Large intestine (tissue), 3 donors: ENCODE results near the gene UNC13D. TPM values are rescaled to one million over a fixed set of nuclear protein-coding genes. Genes with fewer than 3 reads are reported as not detected.

Experiments
- DNase-seq, 2 donors: peaks; one replicate each; pipeline versions ENCODE4 v3.0.0 to v3.0.0-alpha.2; 2013
- H3K27ac ChIP-seq: one replicate; pipeline ENCODE4 v1.5.1; 2013; ENCODE audit warnings: low read length
- H3K27me3 ChIP-seq: 2 replicates; pipeline ENCODE4 v1.6.1; 2013; ENCODE audit warnings: low read length; ENCODE audit not compliant: control insufficient read depth, insufficient read depth
- H3K36me3 ChIP-seq: 2 replicates; pipeline ENCODE4 v1.6.1; 2013; ENCODE audit warnings: low read length; ENCODE audit not compliant: control insufficient read depth, insufficient read depth
- H3K4me1 ChIP-seq: one replicate; pipeline ENCODE4 v1.6.1; 2013; ENCODE audit warnings: low read length; ENCODE audit not compliant: control insufficient read depth, insufficient read depth
- H3K4me3 ChIP-seq: one replicate; pipeline ENCODE4 v1.5.1; 2013; ENCODE audit warnings: low read length
- H3K9me3 ChIP-seq: one replicate; pipeline ENCODE4 v1.6.1; 2013; ENCODE audit warnings: mild to moderate bottlenecking, low read depth, low read length, moderate library complexity; ENCODE audit not compliant: control insufficient read depth
- WGBS: methylation state at CpG from one replicate; pipeline ENCODE4 v1.1.5; 2013; ENCODE audit warnings: low lambda C conversion rate; ENCODE audit not compliant: insufficient coverage; 5-methylcytosine and 5-hydroxymethylcytosine counted together
- polyA plus RNA-seq: library from polyadenylated mRNA; unstranded; fragments of 120-200 nt; gene quantifications from one replicate; pipeline ENCODE4 v1.2.1, GENCODE V29; 2013

UNC13D gene
- polyA plus RNA-seq, 1 donor, result 55.8 TPM

DNA sequence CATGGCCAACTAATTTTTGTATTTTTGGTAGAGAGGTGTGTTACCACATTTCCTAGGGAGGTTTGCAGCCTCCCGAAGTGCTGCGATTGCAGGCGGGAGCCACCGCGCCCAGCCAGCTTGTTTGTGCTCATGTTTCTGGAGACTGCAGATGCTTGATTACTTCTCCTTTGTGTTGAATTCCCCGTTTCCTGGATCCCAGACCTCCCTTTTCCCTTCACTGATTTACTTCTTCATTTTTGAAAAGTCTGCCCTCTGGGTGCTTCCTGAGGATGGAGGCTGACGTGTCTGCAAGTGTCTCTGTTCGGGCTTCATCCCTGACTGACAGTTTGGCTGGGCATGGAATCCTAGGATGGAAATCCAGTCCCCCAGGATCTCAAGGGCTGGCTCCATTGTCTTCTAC lies 41.2 kb upstream of the UNC13D start:
- Histone ChIP-seq H3K27me3 (no peaks in the 10 kb centered on the region), H3K4me1 (no peaks in the 10 kb centered on the region), H3K9me3 (no peaks in the 10 kb centered on the region), H3K27ac (no peak overlapping the region), H3K36me3 (peaks cover 12% of the 10 kb centered on the region), H3K4me3 (no peak overlapping the region)
- no peak for DNase-seq
- WGBS, result 100% methylated on average over 1 of the region's 8 CpGs

DNA sequence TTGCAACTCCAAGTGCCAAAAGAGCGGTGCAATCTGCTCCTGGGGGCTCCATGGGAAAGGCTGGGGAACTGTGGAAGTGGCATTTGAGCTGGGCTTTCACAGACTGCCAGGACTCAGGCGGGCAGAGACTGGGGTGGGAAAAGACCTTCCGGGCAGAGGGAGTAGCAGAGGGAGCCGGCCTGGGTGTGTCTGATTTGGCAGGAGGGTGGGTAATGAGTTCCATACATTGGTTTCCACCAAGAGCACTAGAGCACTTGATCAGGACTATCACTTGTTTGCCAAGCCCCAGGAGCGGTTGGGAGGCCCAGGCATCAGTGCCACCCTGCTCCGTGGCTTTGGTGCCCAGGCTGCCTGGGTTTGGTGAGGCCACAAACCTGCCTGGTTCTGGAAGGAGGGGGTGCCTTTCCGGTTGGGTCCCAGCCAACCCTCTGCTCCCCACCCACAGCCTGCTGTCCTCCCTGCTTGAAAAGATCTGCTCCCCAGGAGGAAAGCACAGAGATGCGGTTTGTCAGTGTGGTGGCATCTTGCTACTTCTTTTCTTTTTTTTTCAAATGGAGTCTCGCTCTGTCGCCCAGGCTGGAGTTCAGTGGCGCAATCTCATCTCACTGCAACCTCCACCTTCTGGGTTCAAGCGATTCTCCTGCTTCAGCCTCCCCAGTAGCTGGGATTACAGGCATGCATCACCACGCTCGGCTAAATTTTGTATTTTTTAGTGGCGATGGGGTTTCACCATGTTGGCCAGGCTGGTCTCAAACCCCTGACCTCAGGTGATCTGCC lies 37.7 kb upstream of the UNC13D start:
- Histone ChIP-seq H3K9me3 (no peaks in the 10 kb centered on the region), H3K27ac (no peak overlapping the region), H3K4me3 (no peak overlapping the region), H3K36me3 (no peaks in the 10 kb centered on the region), H3K27me3 (peaks cover 7% of the 10 kb centered on the region), H3K4me1 (peaks cover 8% of the 10 kb centered on the region)
- WGBS, result no CpG with 5 or more reads among the region's 15 CpGs
- DNase-seq, result no peak

DNA sequence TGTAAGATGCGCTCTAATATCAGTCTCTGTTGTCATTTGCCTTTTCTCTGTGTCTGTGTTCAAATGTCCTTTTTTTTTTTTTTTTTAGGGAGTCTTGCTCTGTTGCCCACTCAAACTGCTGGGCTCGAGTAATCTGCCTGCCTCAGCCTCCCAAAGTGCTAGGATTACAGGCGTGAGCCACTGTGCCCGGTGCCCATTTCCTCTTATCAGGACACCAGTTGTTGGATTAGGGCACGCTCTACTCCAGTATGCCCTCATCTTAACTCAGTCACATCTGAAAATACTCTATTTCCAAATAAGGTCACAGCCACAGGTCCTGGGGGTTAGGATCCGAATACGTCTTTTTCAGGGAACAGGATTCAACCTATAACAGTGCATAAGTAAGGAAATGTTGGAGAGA lies 36.1 kb upstream of the UNC13D start:
- DNase-seq, result no peak
- H3K27me3 ChIP-seq, result peaks cover 7% of the 10 kb centered on the region
- no peak overlapping the region for H3K4me3 ChIP-seq
- no peaks in the 10 kb centered on the region for H3K9me3 ChIP-seq
- H3K4me1 ChIP-seq, result peaks cover 22% of the 10 kb centered on the region
- H3K36me3 ChIP-seq, result peaks cover 3% of the 10 kb centered on the region
- no CpG with 5 or more reads among the region's 7 CpGs for WGBS
- no peak overlapping the region for H3K27ac ChIP-seq

DNA sequence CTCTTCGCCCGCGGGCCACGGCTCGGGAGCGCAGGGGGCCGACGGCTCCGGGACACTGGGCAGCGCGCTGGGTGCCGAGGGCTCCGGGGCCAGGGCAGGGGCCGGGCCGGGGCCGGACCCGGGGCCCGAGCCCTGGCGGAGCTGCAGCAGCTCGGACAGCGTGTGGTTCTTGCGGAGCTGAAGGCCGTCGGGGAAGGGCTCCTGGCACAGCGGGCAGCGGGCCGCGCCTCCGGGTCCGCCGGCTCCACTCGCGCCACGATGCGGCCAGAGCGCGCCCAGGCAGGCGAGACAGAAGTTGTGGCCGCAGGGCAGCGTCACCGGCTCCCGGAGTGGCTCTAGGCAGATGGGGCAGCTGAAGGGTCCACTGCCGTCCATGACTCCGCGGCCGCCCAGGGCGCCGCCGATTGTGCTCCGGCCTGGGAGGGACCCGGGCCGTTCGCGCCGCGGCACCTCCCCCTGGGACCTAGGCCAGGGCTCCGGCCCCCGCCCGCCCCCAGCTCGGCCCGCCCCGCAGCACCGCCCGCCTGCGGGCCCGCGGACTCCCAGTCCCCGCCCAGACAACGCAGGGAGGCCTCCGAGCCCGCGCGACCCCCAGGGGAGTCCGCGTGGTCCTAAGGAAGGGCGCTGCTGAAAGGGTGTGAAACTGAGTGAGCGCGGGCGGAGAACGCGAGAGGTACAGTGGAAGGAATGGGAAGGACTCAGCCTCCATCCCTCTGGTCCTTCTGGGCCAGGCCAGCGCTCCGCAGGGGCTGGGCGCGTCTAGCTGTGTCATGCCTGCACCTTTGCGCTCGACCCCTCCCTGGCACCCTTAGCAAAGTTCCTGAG lies 34.2 kb upstream of the UNC13D start, which contains the start of gene TRIM47:
TRIM47 (minus strand) TSS at position 408 of the 825 bp plus-strand sequence; CDS start at position 375, 33 bp downstream.
- Histone ChIP-seq H3K27ac (peak within 1 kb of the TSS; percentile 70), H3K36me3 (peaks cover 13% of the 10 kb centered on the region), H3K4me1 (peaks cover 22% of the 10 kb centered on the region), H3K27me3 (peaks cover 7% of the 10 kb centered on the region), H3K4me3 (peak within 1 kb of the TSS; percentile 56), H3K9me3 (no peaks in the 10 kb centered on the region)
- peak in 1 of 2 donors; percentile 64 for DNase-seq
- WGBS, result no CpG with 5 or more reads among the region's 87 CpGs

DNA sequence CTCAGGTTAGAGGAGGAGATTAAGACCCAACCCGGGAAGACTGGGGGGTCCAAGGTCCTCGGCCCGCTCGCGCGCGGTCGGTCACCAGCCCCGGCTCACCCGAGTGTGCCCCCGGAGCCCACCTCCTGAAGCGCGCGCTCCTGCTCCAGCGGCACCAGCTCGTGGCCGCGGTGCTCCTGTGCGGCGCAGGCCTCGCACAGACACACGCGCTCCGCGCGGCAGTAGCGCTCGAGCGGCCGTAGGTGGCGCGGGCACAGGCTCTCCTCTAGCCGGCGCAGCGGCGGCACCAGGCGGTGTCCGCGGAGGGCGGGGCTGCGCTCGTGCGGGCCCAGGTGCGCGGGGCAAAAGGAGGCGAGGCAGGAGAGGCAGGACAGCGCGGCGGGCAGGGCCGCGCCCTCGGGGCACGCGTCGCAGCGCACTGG lies 33.6 kb upstream of the UNC13D start:
- H3K4me1 ChIP-seq, result peaks cover 26% of the 10 kb centered on the region
- no CpG with 5 or more reads among the region's 56 CpGs for WGBS

DNA sequence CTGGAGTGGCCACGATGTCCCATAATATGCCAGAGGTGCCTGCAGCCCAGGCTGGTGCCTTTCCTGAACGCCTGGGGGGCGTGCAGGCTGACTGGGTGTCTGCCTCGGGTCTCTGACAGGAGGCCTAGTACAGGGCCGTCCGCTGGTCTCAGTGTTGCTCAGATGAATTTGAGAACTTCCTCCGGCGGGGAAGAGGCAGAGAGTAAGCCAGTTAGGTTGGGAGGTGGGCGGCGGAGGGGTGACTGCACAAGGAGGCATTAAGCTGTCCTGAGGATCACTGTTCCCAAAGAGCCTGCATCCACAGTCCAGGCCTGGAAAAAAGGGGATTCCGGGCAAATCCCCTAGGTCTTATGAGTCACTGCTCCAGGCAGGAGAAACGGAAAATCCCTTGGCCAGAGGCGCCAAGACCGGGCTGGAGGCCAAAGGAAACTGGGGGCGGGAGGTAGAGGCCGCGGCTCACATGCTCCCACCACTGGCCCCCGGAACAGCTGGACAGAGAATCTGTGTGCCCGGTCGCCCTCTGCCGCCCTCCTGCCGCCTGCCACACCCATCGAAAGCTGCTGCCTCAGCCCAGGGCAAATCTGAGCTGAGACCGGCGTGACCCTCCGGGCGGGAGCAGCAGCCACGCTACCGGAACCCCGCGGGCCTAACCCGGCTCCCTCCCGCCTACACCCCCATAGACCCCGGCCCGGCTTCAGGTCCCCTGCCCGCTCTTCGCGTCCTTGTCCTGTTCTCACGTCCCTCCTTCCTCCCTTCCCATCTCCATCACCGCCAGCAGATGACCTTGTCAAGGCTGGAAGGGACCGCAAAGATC lies 32.9 kb upstream of the UNC13D start:
- DNase-seq, result peak; percentile 71 to 77
- H3K4me3 ChIP-seq, result peak overlapping the region; percentile 56
- H3K9me3 ChIP-seq, result no peaks in the 10 kb centered on the region
- peaks cover 7% of the 10 kb centered on the region for H3K27me3 ChIP-seq
- H3K4me1 ChIP-seq, result peaks cover 31% of the 10 kb centered on the region
- H3K36me3 ChIP-seq, result peaks cover 13% of the 10 kb centered on the region
- peak overlapping the region; percentile 70 for H3K27ac ChIP-seq
- WGBS, result 60% methylated on average over 1 of the region's 41 CpGs

More for the DNA sequence above, 33.6 kb upstream of the UNC13D start:
- peak; percentile 75 to 85 for DNase-seq
- Histone ChIP-seq H3K27ac (peak overlapping the region; percentile 70), H3K9me3 (no peaks in the 10 kb centered on the region), H3K36me3 (peaks cover 13% of the 10 kb centered on the region), H3K27me3 (peaks cover 7% of the 10 kb centered on the region), H3K4me3 (peak overlapping the region; percentile 56)

DNA sequence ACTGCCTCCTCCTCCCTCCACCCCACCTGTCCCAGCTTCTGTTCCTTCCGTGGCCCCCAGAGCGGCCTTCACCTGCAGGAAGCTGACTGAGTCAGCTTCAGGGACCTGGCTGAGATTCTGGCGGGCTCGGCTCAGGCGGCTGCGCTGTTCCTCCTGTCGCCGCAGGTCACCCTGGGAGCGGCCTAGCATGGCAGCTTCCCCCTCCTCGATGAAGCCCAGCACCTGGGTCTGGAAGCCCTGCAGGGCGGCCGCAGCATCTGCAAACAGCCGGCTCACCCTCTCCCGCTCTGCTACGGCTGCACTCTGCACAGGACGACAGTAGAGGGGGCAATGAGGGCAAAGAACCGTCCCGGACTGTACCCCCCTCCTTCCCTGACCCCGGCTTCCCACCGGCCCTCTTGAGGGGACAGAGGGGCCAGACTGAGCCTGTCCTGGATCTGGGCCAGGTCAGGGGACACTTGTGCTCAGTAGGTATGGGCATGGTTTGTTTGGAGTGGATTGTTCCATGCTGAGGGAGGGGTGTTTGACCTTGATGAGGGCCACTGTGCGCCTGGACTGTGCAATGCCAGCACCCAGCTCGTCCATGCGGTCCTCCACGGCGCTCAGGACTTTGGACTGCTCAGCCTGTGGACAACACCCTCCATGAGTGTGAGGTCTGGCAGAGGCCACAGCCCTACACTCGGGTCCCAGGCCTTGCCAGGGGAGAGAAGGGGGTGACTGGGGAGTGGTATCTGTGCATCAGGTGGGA lies 32.2 kb upstream of the UNC13D start:
- Histone ChIP-seq H3K27ac (peak overlapping the region; percentile 70), H3K27me3 (peaks cover 7% of the 10 kb centered on the region), H3K4me3 (peak overlapping the region; percentile 56), H3K36me3 (peaks cover 13% of the 10 kb centered on the region), H3K4me1 (peaks cover 31% of the 10 kb centered on the region), H3K9me3 (no peaks in the 10 kb centered on the region)
- peak in 1 of 2 donors; percentile 54 for DNase-seq
- no CpG with 5 or more reads among the region's 26 CpGs for whole genome bisulfite sequencing

DNA sequence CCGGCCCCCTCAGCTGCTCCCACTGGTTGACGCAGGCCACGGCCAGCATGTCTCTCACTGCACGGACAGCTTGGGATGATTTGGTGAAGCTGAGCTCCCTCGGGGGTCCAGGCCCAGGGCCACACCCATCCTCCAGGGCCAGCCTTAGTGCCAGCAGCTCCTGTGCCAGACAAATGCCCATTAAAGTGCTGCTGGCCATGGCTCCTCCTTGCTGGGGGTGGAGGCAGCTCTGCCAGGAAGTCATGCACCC lies 31.7 kb upstream of the UNC13D start:
- whole genome bisulfite sequencing, result no CpG with 5 or more reads among the region's 5 CpGs
- H3K4me3 ChIP-seq, result no peak overlapping the region

DNA sequence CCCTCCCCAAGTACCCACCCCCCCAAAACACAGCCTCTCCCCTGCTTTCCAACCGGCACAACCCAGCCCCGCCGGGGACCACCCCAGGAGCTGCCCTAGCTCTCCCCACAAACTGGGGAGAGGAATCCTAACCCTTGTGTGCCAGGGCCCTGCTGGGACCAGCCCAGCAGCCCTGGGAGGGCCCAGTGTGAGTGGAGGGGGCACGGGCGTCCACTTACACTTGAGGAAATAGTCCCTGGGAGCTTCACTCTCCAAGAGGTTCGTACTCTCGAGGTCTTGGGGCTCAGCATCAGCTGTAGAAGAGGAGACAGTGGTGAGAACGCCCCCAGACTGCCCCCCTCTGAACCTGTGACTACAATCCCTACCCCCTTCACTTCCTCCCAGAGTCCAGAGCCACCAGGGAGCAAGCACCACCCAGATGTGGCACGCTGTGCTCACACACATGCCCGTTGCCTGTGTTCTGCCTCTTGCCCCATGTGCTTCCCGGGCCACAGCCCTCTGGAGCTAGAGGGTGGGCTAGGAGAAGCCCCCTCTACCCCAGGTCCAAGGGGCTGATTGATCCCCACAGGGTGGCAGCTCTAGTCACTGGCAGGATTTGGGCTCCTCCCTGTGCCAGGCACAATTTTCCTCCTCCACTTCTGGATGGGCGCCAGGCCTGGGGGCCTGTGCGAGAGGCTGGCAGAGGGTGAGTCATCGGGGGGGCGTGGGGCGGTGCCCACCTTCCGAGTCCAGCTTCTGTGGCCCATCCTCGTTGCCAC lies 31.2 kb upstream of the UNC13D start:
- WGBS, result no CpG with 5 or more reads among the region's 18 CpGs
- Histone ChIP-seq H3K27ac (no peak overlapping the region), H3K4me1 (peaks cover 31% of the 10 kb centered on the region), H3K36me3 (peaks cover 13% of the 10 kb centered on the region), H3K4me3 (no peak overlapping the region), H3K27me3 (peaks cover 7% of the 10 kb centered on the region), H3K9me3 (no peaks in the 10 kb centered on the region)
- no peak for DNase-seq

More for the DNA sequence above, 31.7 kb upstream of the UNC13D start:
- no peak for DNase-seq
- no peaks in the 10 kb centered on the region for H3K9me3 ChIP-seq
- peaks cover 31% of the 10 kb centered on the region for H3K4me1 ChIP-seq
- peaks cover 7% of the 10 kb centered on the region for H3K27me3 ChIP-seq
- no peak overlapping the region for H3K27ac ChIP-seq
- peaks cover 13% of the 10 kb centered on the region for H3K36me3 ChIP-seq
